Upper lobe of left lung (tissue), 4 donors: ENCODE measurements around the gene CCN5.

Experiments used
- CTCF ChIP-seq, 6 experiments: fragments of 450-650 bp in 4 of 6; fragments of 200-600 bp in 2 of 6; sonication (generic) in 2 of 6; IDR thresholded peaks; one replicate each; pipeline ENCODE4 v1.5.1; 2016 to 2019; ENCODE audit warnings: antibody characterized with exemption in 6 of 6
- POLR2A ChIP-seq, 4 donors: fragments of 450-650 bp; IDR thresholded peaks; one replicate each; pipeline ENCODE4 v1.5.1; 2016 to 2017; ENCODE audit warnings: antibody characterized with exemption in 4 of 4, mild to moderate bottlenecking in 2 of 4

GRCh38 chr20:44765091-44765490 lies 49.9 kb downstream of the CCN5 start:
- TF ChIP-seq POLR2A (IDR thresholded peaks at IDR 0.05) (no peak), CTCF (IDR thresholded peaks at IDR 0.05) (no peak)
